OCI-LY1 (cell line): ENCODE data around the gene MCM10.

Experiments
- CTCF ChIP-seq: fragments of 200-600 bp; sonication (generic), shearing (Covaris generic); IDR thresholded peaks from 2 replicates; pipeline ENCODE4 v1.5.1; 2017; ENCODE audit warnings: mild to moderate bottlenecking, antibody characterized with exemption, low read length, moderate library complexity, mixed read lengths
- EZH2 ChIP-seq: fragments of 200-600 bp; sonication (generic), shearing (Covaris generic); IDR thresholded peaks from 2 replicates; pipeline ENCODE4 v1.8.0; 2017; ENCODE audit warnings: borderline replicate concordance, mixed run types, mild to moderate bottlenecking, antibody characterized with exemption, low read length, moderate library complexity, mixed read lengths

GRCh38 chr10:13201132-13201531, 39.8 kb downstream of the MCM10 start:
- TF ChIP-seq CTCF (no peak), EZH2 (no peak)
